Measurements from ENCODE around the gene NACAD.

NACAD gene

DNA sequence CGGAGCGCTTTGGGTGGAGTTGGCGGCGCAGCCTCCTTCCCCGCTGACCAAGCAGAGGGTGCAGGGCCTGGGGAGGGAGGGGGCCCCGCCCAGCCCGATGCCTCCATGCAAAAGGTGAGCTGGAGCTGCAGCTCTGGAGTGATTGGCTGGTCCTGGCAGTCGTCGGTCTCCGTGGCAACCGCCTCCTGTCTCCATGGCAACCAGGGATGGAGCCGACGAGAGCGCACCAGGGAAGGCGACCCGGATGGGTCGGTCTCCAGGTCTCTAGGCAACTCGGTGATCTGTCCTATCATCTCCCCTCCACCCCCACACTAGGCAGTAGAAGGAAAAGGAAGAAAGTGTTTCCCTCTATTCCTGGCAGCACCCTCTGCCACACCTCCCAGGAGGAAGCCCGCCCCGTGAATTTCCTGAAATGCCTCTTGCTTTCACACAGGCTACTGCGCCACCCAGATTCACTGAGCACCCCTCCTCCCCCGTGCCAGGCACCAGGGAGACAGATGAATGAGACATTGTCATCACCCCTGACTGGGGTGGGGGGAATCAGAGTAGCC is 647 bp upstream of the NACAD start:
- H3K27me3 ChIP-seq (replicated peaks; ENCODE audit: control insufficient read depth, insufficient read depth, low read length): no peaks in the 10 kb centered on the region; the same call in 1 of the 2 replicates
- no peaks in the 10 kb centered on the region for H3K36me3 ChIP-seq (ENCODE audit: control insufficient read depth, insufficient read depth, low read length)
- peak; percentile 54 for DNase-seq (ENCODE audit: extremely low read depth, insufficient read length)
- TF ChIP-seq, protein P1, sequence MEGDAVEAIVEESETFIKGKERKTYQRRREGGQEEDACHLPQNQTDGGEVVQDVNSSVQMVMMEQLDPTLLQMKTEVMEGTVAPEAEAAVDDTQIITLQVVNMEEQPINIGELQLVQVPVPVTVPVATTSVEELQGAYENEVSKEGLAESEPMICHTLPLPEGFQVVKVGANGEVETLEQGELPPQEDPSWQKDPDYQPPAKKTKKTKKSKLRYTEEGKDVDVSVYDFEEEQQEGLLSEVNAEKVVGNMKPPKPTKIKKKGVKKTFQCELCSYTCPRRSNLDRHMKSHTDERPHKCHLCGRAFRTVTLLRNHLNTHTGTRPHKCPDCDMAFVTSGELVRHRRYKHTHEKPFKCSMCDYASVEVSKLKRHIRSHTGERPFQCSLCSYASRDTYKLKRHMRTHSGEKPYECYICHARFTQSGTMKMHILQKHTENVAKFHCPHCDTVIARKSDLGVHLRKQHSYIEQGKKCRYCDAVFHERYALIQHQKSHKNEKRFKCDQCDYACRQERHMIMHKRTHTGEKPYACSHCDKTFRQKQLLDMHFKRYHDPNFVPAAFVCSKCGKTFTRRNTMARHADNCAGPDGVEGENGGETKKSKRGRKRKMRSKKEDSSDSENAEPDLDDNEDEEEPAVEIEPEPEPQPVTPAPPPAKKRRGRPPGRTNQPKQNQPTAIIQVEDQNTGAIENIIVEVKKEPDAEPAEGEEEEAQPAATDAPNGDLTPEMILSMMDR (IDR thresholded peaks at IDR 0.05; ENCODE audit: insufficient read depth, low read length, poor library complexity, severe bottlenecking): no peak
- H3K4me3 ChIP-seq (replicated peaks; ENCODE audit: low read depth, low read length): peak overlapping the region; percentile 37

DNA sequence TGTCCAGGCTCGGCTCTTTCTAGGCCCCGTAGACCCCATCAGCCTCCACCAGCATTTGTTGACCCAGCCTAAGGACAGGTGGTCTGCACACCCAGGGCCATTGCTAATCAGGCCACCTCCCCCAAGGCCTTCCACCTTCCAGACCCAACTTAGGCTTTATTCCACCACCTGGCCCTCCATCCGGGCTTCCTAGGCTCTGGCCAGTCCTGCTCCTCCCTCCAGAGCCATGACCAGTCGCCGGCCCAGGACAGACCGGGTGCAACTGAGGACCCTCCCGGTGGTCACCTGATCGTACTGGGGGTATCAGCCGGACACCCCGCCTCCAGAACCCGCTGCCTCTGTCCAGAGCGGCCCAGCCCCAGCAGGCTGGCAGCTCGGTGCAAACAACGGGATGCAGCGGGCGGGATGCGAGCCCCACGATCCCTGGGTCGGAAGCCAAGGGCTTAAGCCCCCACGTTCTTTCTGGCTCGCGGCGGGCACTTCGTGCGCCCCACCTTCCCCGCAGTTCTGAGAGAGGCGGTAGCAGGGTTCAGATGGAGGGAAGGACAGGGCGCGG is 545 bp downstream of the NACAD start:
- no peaks in the 10 kb centered on the region; the same call in 1 of the 2 replicates for H3K27me3 ChIP-seq (replicated peaks; ENCODE audit: control insufficient read depth, insufficient read depth, low read length)
- no peaks in the 10 kb centered on the region for H3K36me3 ChIP-seq (ENCODE audit: control insufficient read depth, insufficient read depth, low read length)
- DNase-seq (ENCODE audit: extremely low read depth, insufficient read length): no peak
- TF ChIP-seq, protein P1 (IDR thresholded peaks at IDR 0.05; ENCODE audit: insufficient read depth, low read length, poor library complexity, severe bottlenecking): no peak
- no peak overlapping the region for H3K4me3 ChIP-seq (replicated peaks; ENCODE audit: low read depth, low read length)

DNA sequence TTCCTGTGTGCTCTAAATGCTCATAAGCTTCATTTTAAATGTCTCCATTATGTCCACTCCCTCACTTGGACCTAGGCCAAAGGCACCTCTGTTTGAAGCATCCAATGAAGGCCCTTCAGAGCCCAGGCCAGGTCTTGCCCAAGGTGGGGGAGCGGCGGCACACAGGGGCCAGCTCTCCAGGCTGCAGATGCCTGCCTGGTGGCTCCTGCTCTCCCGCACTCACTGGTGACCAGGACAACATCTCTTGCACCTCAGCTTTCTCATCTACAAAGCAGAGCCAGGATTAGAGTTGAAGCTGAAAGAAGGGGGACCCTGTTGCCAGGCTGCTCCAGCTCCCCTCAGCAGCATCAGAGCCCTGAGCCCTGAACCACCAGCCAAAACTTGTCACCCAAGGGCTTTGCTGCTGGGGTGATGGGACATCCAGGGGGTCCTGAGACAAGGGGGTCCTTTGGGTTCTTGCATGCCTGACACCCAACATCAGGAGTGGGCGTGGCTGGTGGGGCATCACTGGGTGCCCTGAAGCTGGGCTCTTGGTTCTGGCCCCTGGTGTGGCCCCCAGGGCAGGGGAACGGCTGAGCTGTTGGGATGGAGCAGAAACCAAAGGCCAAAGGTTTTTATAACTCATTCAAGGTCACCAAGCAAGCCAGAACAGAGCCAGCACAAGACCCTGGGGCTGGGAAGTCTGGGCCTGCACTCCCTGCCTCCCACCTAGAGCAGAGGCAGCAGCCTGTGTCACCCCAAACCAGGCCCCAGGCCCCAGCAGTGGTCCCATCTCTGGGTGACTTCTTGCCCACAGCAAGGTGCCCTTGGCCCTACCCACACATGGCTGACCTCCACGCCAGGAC is 1.2 kb downstream of the NACAD start:
- Histone ChIP-seq H3K36me3 (ENCODE audit: control insufficient read depth, insufficient read depth, low read length) (no peaks in the 10 kb centered on the region), H3K27me3 (replicated peaks; ENCODE audit: control insufficient read depth, insufficient read depth, low read length) (no peaks in the 10 kb centered on the region; the same call in 1 of the 2 replicates), H3K4me3 (replicated peaks; ENCODE audit: low read depth, low read length) (no peak overlapping the region)
- TF ChIP-seq, protein P1 (IDR thresholded peaks at IDR 0.05; ENCODE audit: insufficient read depth, low read length, poor library complexity, severe bottlenecking): no peak
- no peak for DNase-seq (ENCODE audit: extremely low read depth, insufficient read length)

DNA sequence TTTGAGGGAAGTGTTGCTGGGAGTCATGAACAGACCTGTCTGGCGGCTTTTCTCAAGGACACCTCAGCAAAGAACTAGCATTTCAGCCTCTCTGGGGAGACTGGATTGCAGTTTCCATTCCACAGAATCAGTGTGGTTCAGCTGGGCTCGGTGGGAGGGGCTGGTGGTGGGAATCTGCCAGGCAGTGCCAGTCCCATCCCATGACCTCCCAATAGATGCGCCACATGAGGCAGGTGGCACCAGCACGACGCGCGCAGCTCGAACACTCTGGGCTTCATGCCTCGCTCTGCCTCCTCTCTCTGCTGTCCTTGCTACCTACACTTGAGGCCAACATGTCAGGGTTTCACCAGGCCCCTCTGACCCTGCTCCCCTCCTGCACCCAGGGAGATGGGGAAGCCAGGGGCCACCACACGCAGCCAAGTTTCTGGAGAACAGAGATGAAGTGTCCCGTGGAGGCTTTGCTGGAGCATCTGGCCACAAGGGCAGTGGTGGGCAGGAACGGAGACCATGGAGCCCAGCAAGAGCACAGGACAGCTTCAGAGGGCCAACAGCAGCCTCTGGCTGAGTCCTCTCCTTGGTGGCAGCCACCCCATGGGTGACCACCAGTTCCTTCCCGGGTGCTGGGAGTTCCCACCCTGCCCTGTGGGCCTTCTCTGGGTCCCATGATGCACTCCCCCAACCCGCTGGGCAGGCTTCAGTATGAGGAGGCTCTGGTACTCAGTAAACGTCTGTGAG is 2.3 kb downstream of the NACAD start:
- TF ChIP-seq, protein P1 (IDR thresholded peaks at IDR 0.05; ENCODE audit: insufficient read depth, low read length, poor library complexity, severe bottlenecking): no peak
- Histone ChIP-seq H3K36me3 (ENCODE audit: control insufficient read depth, insufficient read depth, low read length) (no peaks in the 10 kb centered on the region), H3K27me3 (replicated peaks; ENCODE audit: control insufficient read depth, insufficient read depth, low read length) (no peaks in the 10 kb centered on the region; the same call in 1 of the 2 replicates), H3K4me3 (replicated peaks; ENCODE audit: low read depth, low read length) (no peak overlapping the region)
- no peak for DNase-seq (ENCODE audit: extremely low read depth, insufficient read length)

DNA sequence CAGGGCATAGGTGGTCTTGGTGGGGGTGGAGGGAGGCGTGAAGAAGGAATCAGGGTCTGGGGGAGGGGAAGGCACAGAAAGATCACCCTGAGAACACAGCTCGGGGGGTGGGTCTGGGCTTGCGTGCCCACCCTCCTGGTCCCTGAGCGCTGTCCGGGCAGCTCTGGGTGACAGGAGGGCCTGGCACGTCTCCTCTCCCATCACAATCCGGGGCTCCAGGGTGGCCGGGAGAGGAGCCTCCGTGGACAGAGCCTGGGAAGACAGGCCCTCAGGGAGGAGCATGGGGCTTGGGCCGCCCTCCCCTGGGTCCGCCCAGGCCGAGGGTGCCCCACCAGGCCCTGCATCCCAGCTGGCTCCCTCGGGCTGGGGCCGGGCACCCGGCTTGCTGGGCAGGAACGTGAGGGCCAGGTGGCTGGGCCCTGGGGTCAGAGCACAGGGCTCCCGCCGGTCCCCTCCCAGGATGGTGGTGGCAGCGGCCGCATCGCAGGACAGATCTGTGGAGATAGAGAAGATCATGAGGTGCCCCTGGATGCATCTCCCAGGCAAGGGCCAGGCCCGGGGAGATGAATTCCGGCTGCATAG is 3.1 kb downstream of the NACAD start:
- no peaks in the 10 kb centered on the region; the same call in 1 of the 2 replicates for H3K27me3 ChIP-seq (replicated peaks; ENCODE audit: control insufficient read depth, insufficient read depth, low read length)
- TF ChIP-seq, protein P1 (IDR thresholded peaks at IDR 0.05; ENCODE audit: insufficient read depth, low read length, poor library complexity, severe bottlenecking): no peak
- DNase-seq (ENCODE audit: extremely low read depth, insufficient read length): no peak
- no peaks in the 10 kb centered on the region for H3K36me3 ChIP-seq (ENCODE audit: control insufficient read depth, insufficient read depth, low read length)
- H3K4me3 ChIP-seq (replicated peaks; ENCODE audit: low read depth, low read length): no peak overlapping the region

All from GM06990 (cell line).